Measurements from ENCODE around the gene SIM2. TPM values are rescaled to one million over a fixed set of nuclear protein-coding genes. Genes with fewer than 3 reads are reported as not detected.

The SIM2 gene
- total RNA-seq, 1 experiment from 2014 or later = not detected

GRCh38 chr21:36692835-36693488 is 6.0 kb upstream of the SIM2 start:
- Histone ChIP-seq H4K91ac (ENCODE audit: insufficient read length, low read depth, low read length) (no peak overlapping the region), H3K56ac (ENCODE audit: insufficient read length, low read depth, low read length) (no peak overlapping the region), H2BK12ac (ENCODE audit: insufficient read length, low read depth, low read length) (no peak overlapping the region), H3K23me2 (ENCODE audit: insufficient read length, low read depth, low read length, poor library complexity, severe bottlenecking) (peaks cover 9% of the 10 kb centered on the region), H3K79me1 (ENCODE audit: insufficient read depth, low read depth, low read length, poor library complexity, severe bottlenecking) (no peaks in the 10 kb centered on the region), H2BK5ac (ENCODE audit: insufficient read length, low read length) (no peak overlapping the region), H3K79me2 (ENCODE audit: insufficient read depth, low read length) (no peaks in the 10 kb centered on the region), H2BK15ac (ENCODE audit: low read depth, low read length) (no peak overlapping the region), H3K27ac (ENCODE audit: insufficient read length, low read depth, low read length) (no peak overlapping the region), H3K4me1 (ENCODE audit: insufficient read depth, low read length) (0 out of 2 replicates have a peak, but pooled peaks cover 2% of the 10 kb centered on the region), H3K4me2 (ENCODE audit: insufficient read depth, insufficient read length, low read length) (peak overlapping the region; percentile 35), H3K14ac (ENCODE audit: insufficient read depth, low read length) (no peak overlapping the region), H4K5ac (ENCODE audit: insufficient read length, low read depth, low read length) (no peak overlapping the region), H2BK120ac (ENCODE audit: low read depth, low read length, poor library complexity, severe bottlenecking) (no peak overlapping the region), H3K18ac (ENCODE audit: insufficient read length, low read depth, low read length) (no peak overlapping the region), H2BK20ac (ENCODE audit: low read depth, low read length, poor library complexity, severe bottlenecking) (no peak overlapping the region), H3K4ac (ENCODE audit: low read depth, low read length) (no peak overlapping the region), H2AK5ac (ENCODE audit: insufficient read length, low read length) (no peak overlapping the region), H4K20me1 (ENCODE audit: control insufficient read depth, insufficient read depth, insufficient read length) (no peaks in the 10 kb centered on the region), H3K27me3 (ENCODE audit: insufficient read depth, low read length) (peaks cover 88% of the 10 kb centered on the region), H3T11ph (ENCODE audit: low read length) (no peak overlapping the region), H3K9me3 (ENCODE audit: control insufficient read depth, low read depth, low read length) (no peaks in the 10 kb centered on the region), H3K9ac (ENCODE audit: extremely low read depth, insufficient read length, low read length) (no peak overlapping the region), H2AFZ (ENCODE audit: low read length) (no peak overlapping the region), H3K23ac (ENCODE audit: insufficient read length, low read depth, low read length) (no peak overlapping the region), H4K8ac (replicated peaks; ENCODE audit: insufficient read length, low read depth, low read length) (no peak overlapping the region)
- Mint-ChIP-seq H3K27ac (no peak overlapping the region), H3K4me1 (peaks cover 12 to 47% of the 10 kb centered on the region in 2 experiments), H3K36me3 (ENCODE audit: insufficient read depth in 1 of 3, low read depth in 3 of 3) (no peaks in the 10 kb centered on the region), H3K27me3 (ENCODE audit: low read depth) (peaks cover 98% of the 10 kb centered on the region), H3K9me3 (peaks cover 0 to 7% of the 10 kb centered on the region in 2 experiments; a peak in 1 of 5 replicates), H3K4me3 (peak overlapping the region in 1 of 2 experiments; percentile 61; a peak in 4 of 5 replicates)
- peak; percentile 68 for DNase-seq
- no CpG with 5 or more reads among the region's 57 CpGs for WGBS (ENCODE audit: extremely low coverage, insufficient read length, low lambda C conversion rate)
- TF ChIP-seq, protein P1, sequence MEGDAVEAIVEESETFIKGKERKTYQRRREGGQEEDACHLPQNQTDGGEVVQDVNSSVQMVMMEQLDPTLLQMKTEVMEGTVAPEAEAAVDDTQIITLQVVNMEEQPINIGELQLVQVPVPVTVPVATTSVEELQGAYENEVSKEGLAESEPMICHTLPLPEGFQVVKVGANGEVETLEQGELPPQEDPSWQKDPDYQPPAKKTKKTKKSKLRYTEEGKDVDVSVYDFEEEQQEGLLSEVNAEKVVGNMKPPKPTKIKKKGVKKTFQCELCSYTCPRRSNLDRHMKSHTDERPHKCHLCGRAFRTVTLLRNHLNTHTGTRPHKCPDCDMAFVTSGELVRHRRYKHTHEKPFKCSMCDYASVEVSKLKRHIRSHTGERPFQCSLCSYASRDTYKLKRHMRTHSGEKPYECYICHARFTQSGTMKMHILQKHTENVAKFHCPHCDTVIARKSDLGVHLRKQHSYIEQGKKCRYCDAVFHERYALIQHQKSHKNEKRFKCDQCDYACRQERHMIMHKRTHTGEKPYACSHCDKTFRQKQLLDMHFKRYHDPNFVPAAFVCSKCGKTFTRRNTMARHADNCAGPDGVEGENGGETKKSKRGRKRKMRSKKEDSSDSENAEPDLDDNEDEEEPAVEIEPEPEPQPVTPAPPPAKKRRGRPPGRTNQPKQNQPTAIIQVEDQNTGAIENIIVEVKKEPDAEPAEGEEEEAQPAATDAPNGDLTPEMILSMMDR (conservative IDR thresholded peaks at IDR 0.05) = peak; percentile 78

Measured in H9 (cell line).